CD4-positive, alpha-beta T cell (primary cell): ENCODE results near the gene CACHD1. TPM values are rescaled to one million over a fixed set of nuclear protein-coding genes. Genes with fewer than 3 reads are reported as not detected.

ENCODE experiments used
- ATAC-seq: fragments of 200-7000 bp; cut with Tn5 transposase; one replicate; pipeline ENCODE4 v1.10.0; 2022; ENCODE audit warnings: mild to moderate bottlenecking; ENCODE audit not compliant: poor library complexity
- CTCF ChIA-PET: fragments of 350-600 bp; sonication (Branson Sonifier 250); formaldehyde crosslinking; loops from one replicate; lab custom pipeline; 2021; ENCODE audit warnings: antibody characterized with exemption, inconsistent platforms; lab: Charles Lee
- POLR2A ChIA-PET: fragments of 350-600 bp; sonication (Branson Sonifier 250); formaldehyde crosslinking; loops from one replicate; lab custom pipeline; 2021; ENCODE audit warnings: antibody characterized with exemption, inconsistent platforms; lab: Charles Lee
- DNase-seq, 14 experiments: peaks; one replicate each; pipeline ENCODE4 v3.0.0-alpha.2; 2013 to 2020; ENCODE audit warnings: mixed read lengths in 2 of 14
- H3K27ac ChIP-seq, 2 donors: one replicate each; pipeline versions ENCODE4 v1.5.1 to v1.7.0; 2013; ENCODE audit warnings: low read length in 2 of 2, low read depth in 1 of 2, mild to moderate bottlenecking in 1 of 2
- H3K27me3 ChIP-seq, 2 experiments: 1 replicate in 1 of 2; 2 replicates in 1 of 2; pipeline versions ENCODE4 v1.6.1 to v1.7.0; 2013; ENCODE audit warnings: low read length in 2 of 2, control low read depth in 1 of 2, mild to moderate bottlenecking in 1 of 2, moderate library complexity in 1 of 2; ENCODE audit not compliant: insufficient read depth in 2 of 2, control insufficient read depth in 1 of 2
- H3K36me3 ChIP-seq: one replicate; pipeline ENCODE4 v1.6.1; 2013; ENCODE audit warnings: low read length, control low read depth; ENCODE audit not compliant: insufficient read depth
- H3K4me1 ChIP-seq: one replicate; pipeline ENCODE4 v1.6.1; 2013; ENCODE audit warnings: low read length, control low read depth; ENCODE audit not compliant: insufficient read depth
- H3K4me3 ChIP-seq: one replicate; pipeline ENCODE4 v1.5.1; 2013; ENCODE audit warnings: mild to moderate bottlenecking, low read length, moderate library complexity
- H3K9me3 ChIP-seq, 2 experiments: 1 replicate in 1 of 2; 2 replicates in 1 of 2; pipeline versions ENCODE4 v1.6.1 to v1.7.0; 2013; ENCODE audit warnings: low read length in 2 of 2, mild to moderate bottlenecking in 2 of 2, control low read depth in 1 of 2, moderate library complexity in 1 of 2; ENCODE audit not compliant: control insufficient read depth in 1 of 2, insufficient read depth in 1 of 2
- H3K27ac Mint-ChIP-seq: one replicate; pipeline ENCODE4 v1.8.0; 2020; ENCODE audit warnings: mixed read lengths
- H3K27me3 Mint-ChIP-seq: one replicate; pipeline ENCODE4 v1.8.0; 2021; ENCODE audit warnings: mixed read lengths
- H3K36me3 Mint-ChIP-seq: one replicate; pipeline ENCODE4 v1.8.0; 2021; ENCODE audit warnings: low read depth, mixed read lengths
- H3K4me1 Mint-ChIP-seq: one replicate; pipeline ENCODE4 v1.8.0; 2021; ENCODE audit warnings: low read depth, mixed read lengths
- H3K4me3 Mint-ChIP-seq: one replicate; pipeline ENCODE4 v1.8.0; 2020; ENCODE audit warnings: mild to moderate bottlenecking, mixed read lengths
- H3K9me3 Mint-ChIP-seq: one replicate; pipeline ENCODE4 v1.8.0; 2020; ENCODE audit warnings: mixed read lengths
- intact Hi-C, 2 experiments: fragments of 100-400 bp; cut with DNase I in 1 of 2; cut with micrococcal nuclease in 1 of 2; formaldehyde crosslinking; loops; one replicate each; pipeline versions ENCODE4 v1.15.1 to v1.9.0; 2023 to 2025; cut with DNase I, micrococcal nuclease
- total RNA-seq, 174 experiments: library from RNA in 2 of 174; stranded (reverse) in 2 of 174; gene quantifications; one replicate each; pipeline ENCODE4 v1.2.3 and lab custom pipeline; 2021 to 2026
- TF ChIP-seq, protein P1 (sequence below): fragments of 200-600 bp; IDR thresholded peaks from one replicate; pipeline ENCODE4 v1.8.0; 2022; ENCODE audit warnings: antibody characterized with exemption, mild to moderate bottlenecking

CACHD1 gene
- total RNA-seq, 2 experiments from 2014 or later, result 6.2 to 7.1 TPM

DNA sequence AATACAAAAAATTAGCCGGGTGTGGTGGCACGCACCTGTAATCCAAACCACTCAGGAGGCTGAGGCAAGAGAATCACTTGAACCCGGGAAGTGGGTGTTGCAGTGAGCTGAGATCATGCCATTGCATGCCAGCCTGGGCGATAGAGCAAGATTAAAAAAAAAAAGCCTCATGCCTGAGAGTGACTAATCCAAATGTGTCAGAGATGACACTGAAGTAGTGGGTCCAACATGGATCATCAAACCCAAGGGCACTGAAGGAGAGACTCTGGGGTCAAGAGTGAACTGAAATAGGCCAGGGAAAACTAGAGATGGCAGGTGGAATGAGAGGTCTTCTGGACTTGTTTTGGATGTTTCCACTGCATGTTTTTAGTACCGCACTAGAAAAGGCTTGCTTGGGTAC lies 10.2 kb upstream of the CACHD1 start:
- H3K27ac Mint-ChIP-seq, result no peak overlapping the region
- H3K36me3 Mint-ChIP-seq, result no peaks in the 10 kb centered on the region
- CTCF ChIA-PET, result no interaction called here

DNA sequence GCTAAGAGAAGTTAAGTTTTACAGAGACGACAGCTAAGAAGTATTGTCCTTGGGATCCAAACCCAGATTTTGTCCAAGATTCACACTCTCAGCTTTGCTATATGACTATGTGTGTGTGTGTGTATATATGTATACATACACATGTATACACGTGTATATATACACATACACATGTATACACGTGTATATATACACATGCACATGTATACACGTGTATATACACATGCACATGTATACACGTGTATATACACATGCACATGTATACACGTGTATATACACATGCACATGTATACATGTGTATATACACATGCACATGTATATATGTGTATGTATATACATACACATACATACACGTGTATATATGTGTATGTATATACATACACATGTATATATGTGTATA lies 3.9 kb upstream of the CACHD1 start:
- Mint-ChIP-seq H3K27ac (no peak overlapping the region), H3K27me3 (peaks cover 27% of the 10 kb centered on the region), H3K4me3 (no peak overlapping the region), H3K4me1 (peaks cover 8% of the 10 kb centered on the region), H3K36me3 (peaks cover 2% of the 10 kb centered on the region), H3K9me3 (no peaks in the 10 kb centered on the region)
- CTCF ChIA-PET, result interaction anchor here (1.2 kb wide), 1 partner anchor 10 kb away, joined by 3 read pairs; no protein-coding TSS in a partner anchor
- POLR2A ChIA-PET, result no interaction called here
- H3K27ac ChIP-seq, result no peak overlapping the region
- ATAC-seq (no peak), DNase-seq (no peak)
- TF ChIP-seq, protein P1, sequence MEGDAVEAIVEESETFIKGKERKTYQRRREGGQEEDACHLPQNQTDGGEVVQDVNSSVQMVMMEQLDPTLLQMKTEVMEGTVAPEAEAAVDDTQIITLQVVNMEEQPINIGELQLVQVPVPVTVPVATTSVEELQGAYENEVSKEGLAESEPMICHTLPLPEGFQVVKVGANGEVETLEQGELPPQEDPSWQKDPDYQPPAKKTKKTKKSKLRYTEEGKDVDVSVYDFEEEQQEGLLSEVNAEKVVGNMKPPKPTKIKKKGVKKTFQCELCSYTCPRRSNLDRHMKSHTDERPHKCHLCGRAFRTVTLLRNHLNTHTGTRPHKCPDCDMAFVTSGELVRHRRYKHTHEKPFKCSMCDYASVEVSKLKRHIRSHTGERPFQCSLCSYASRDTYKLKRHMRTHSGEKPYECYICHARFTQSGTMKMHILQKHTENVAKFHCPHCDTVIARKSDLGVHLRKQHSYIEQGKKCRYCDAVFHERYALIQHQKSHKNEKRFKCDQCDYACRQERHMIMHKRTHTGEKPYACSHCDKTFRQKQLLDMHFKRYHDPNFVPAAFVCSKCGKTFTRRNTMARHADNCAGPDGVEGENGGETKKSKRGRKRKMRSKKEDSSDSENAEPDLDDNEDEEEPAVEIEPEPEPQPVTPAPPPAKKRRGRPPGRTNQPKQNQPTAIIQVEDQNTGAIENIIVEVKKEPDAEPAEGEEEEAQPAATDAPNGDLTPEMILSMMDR, result no peak
- H3K9me3 ChIP-seq, result peaks cover 0 to 6% of the 10 kb centered on the region in 2 experiments
- H3K36me3 ChIP-seq, result no peaks in the 10 kb centered on the region
- peaks cover 10% of the 10 kb centered on the region for H3K4me1 ChIP-seq
- intact Hi-C loops, result loop anchor here in 1 of 2 experiments (5.0 kb wide), 1 partner anchor 199 kb away; no protein-coding TSS in a partner anchor
- H3K27me3 ChIP-seq, result peaks cover 9 to 18% of the 10 kb centered on the region in 2 experiments
- no peak overlapping the region for H3K4me3 ChIP-seq

More for the DNA sequence above, 10.2 kb upstream of the CACHD1 start:
- H3K36me3 ChIP-seq, result no peaks in the 10 kb centered on the region
- H3K27me3 ChIP-seq, result no peaks in the 10 kb centered on the region
- intact Hi-C loops, result no loop called here
- no peaks in the 10 kb centered on the region for H3K4me1 Mint-ChIP-seq
- TF ChIP-seq, protein P1, result no peak
- no peak for ATAC-seq
- no peak overlapping the region for H3K4me3 ChIP-seq
- no peaks in the 10 kb centered on the region for H3K9me3 Mint-ChIP-seq
- no peak overlapping the region for H3K27ac ChIP-seq
- H3K27me3 Mint-ChIP-seq, result no peaks in the 10 kb centered on the region
- H3K4me3 Mint-ChIP-seq, result no peak overlapping the region
- H3K4me1 ChIP-seq, result no peaks in the 10 kb centered on the region
- no peaks in the 10 kb centered on the region for H3K9me3 ChIP-seq
- DNase-seq, result no peak
- POLR2A ChIA-PET, result no interaction called here

DNA sequence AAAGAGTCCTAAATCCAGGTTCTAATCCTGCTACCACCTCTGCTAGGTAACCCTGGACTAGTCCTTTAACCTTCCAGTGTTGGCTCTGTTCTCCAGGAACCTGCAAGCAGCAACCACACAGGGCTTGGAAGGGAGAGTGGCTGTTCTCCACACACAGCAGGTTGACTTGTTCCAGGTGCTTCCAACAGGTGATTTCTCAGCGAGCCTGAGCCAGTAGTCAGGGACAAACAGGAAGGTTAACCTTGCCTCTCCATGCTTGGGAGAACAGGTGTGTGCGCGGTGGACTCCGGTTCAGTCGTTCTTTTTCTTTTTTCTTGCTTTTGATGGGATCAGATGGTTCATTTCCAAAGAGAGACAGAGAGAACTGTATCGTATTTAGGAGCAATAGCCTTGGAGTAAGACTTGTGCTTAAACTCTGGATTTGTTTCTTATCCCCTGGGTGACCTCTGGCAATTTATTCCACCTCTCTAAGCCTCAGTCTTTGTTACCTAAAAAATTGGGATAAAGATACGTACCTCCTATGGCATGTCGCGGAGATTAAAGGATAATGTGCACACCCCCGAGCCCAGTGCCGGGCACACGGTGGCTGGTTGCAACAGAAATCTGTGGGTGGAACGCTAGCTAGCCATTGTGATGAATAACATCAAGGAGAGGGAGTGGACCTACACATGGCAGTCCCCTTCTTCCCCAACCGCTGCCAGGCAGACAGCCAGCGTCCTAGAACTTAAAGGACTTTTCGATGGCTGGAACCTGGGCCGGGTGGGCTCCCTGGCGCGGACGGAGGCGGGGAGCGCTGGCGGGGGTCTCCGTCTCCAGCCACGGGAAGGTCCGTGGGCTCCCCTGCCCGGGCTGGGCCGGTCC lies 583 bp upstream of the CACHD1 start:
- Histone ChIP-seq H3K27ac (no peak overlapping the region), H3K4me3 (peak overlapping the region; percentile 55), H3K36me3 (no peaks in the 10 kb centered on the region), H3K9me3 (peaks cover 0 to 9% of the 10 kb centered on the region in 2 experiments), H3K27me3 (peaks cover 14 to 31% of the 10 kb centered on the region in 2 experiments), H3K4me1 (peaks cover 18% of the 10 kb centered on the region)
- Mint-ChIP-seq H3K9me3 (no peaks in the 10 kb centered on the region), H3K4me1 (peaks cover 36% of the 10 kb centered on the region), H3K36me3 (peaks cover 4% of the 10 kb centered on the region), H3K27ac (peak overlapping the region; percentile 49), H3K27me3 (peaks cover 43% of the 10 kb centered on the region), H3K4me3 (peak overlapping the region; percentile 85)
- TF ChIP-seq, protein P1, result no peak
- ChIA-PET POLR2A (no interaction called here), CTCF (no interaction called here)
- DNase-seq (no peak), ATAC-seq (no peak)
- intact Hi-C loops, result loop anchor here in 1 of 2 experiments (5.0 kb wide), 1 partner anchor 202 kb away; no protein-coding TSS in a partner anchor
